Naive B cell (primary cell): ENCODE data around the gene MOV10L1. TPM values are rescaled to one million over a fixed set of nuclear protein-coding genes. Genes with fewer than 3 reads are reported as not detected.
"Not testable (repeated sequence)": the region's sequence is repeated elsewhere in the genome, so short reads cannot be mapped to it uniquely, and the experiment has no call there.

Source experiments
- ATAC-seq, 2 donors: fragments of 150-1000 bp; cut with Tn5 transposase; 2 replicates each; pipeline ENCODE4 v1.10.0; 2021; ENCODE audit warnings: low read depth in 2 of 2, mild to moderate bottlenecking in 2 of 2, moderate library complexity in 2 of 2
- DNase-seq: peaks from one replicate; pipeline ENCODE4 v3.0.0; 2022
- H3K27ac Mint-ChIP-seq, 6 donors: one replicate each; pipeline ENCODE4 v1.8.0; 2020 to 2022; ENCODE audit warnings: mild to moderate bottlenecking in 6 of 6, mixed read lengths in 6 of 6, moderate library complexity in 5 of 6, inconsistent platforms in 2 of 6
- H3K27me3 Mint-ChIP-seq, 3 donors: one replicate each; pipeline ENCODE4 v1.8.0; 2021 to 2022; ENCODE audit warnings: mixed read lengths in 3 of 3, mild to moderate bottlenecking in 1 of 3
- H3K36me3 Mint-ChIP-seq, 2 donors: one replicate each; pipeline ENCODE4 v1.8.0; 2020 to 2022; ENCODE audit warnings: mixed read lengths in 2 of 2, inconsistent platforms in 1 of 2, mild to moderate bottlenecking in 1 of 2
- H3K4me1 Mint-ChIP-seq, 3 donors: one replicate each; pipeline ENCODE4 v1.8.0; 2020 to 2022; ENCODE audit warnings: mixed read lengths in 3 of 3, inconsistent platforms in 1 of 3, mild to moderate bottlenecking in 1 of 3, moderate library complexity in 1 of 3
- H3K4me3 Mint-ChIP-seq, 8 donors: one replicate each; pipeline ENCODE4 v1.8.0; 2020 to 2022; ENCODE audit warnings: mild to moderate bottlenecking in 8 of 8, mixed read lengths in 8 of 8, moderate library complexity in 8 of 8, inconsistent platforms in 2 of 8
- H3K9me3 Mint-ChIP-seq, 7 donors: one replicate each; pipeline ENCODE4 v1.8.0; 2020 to 2022; ENCODE audit warnings: mixed read lengths in 7 of 7, mild to moderate bottlenecking in 5 of 7, inconsistent platforms in 2 of 7, moderate library complexity in 1 of 7
- polyA plus RNA-seq, 6 donors: library from polyadenylated mRNA; unstranded; fragments of 300-500 nt; fragmentation: Illumina TruSeq; gene quantifications; one replicate each; pipeline ENCODE4 v1.2.3, GENCODE V29; 2021; ENCODE audit warnings: low read depth in 6 of 6

MOV10L1 gene
- polyA plus RNA-seq, 6 donors from 2014 or later, result not detected

GRCh38 chr22:50197000-50197800 lies 107.4 kb downstream of the MOV10L1 start:
- H3K27ac Mint-ChIP-seq, result peak overlapping the region in 4 of 6 donors; percentile 68 to 100 (median 84)

GRCh38 chr22:50197856-50198623 lies 108.2 kb downstream of the MOV10L1 start:
- no peaks in the 10 kb centered on the region for H3K9me3 Mint-ChIP-seq
- peak overlapping the region in 3 of 8 donors; percentile 20 to 54 (median 33) for H3K4me3 Mint-ChIP-seq
- peaks cover 5 to 37% (median 33%) of the 10 kb centered on the region in 3 donors for H3K4me1 Mint-ChIP-seq
- H3K36me3 Mint-ChIP-seq, result no peaks in the 10 kb centered on the region
- no peaks in the 10 kb centered on the region for H3K27me3 Mint-ChIP-seq
- no peak for DNase-seq
- ATAC-seq, result no peak
- peak overlapping the region in 2 of 6 donors; percentile 67 to 100 for H3K27ac Mint-ChIP-seq

More at GRCh38 chr22:50197000-50197800, 107.4 kb downstream of the MOV10L1 start:
- ATAC-seq (no peak), DNase-seq (no peak)
- H3K4me1 Mint-ChIP-seq, result peaks cover 11 to 40% (median 35%) of the 10 kb centered on the region in 3 donors
- peak overlapping the region in 1 of 8 donors; percentile 38 for H3K4me3 Mint-ChIP-seq
- H3K36me3 Mint-ChIP-seq, result no peaks in the 10 kb centered on the region
- no peaks in the 10 kb centered on the region for H3K9me3 Mint-ChIP-seq
- no peaks in the 10 kb centered on the region for H3K27me3 Mint-ChIP-seq

- peaks cover 5 to 34% (median 32%) of the 10 kb centered on the region in 3 donors for H3K4me1 Mint-ChIP-seq
- no peak for ATAC-seq
Observed at GRCh38 chr22:50198624-50199017, 108.8 kb downstream of the MOV10L1 start.

GRCh38 chr22:50199251-50199721 lies 109.5 kb downstream of the MOV10L1 start:
- DNase-seq (no peak), ATAC-seq (no peak)
- Mint-ChIP-seq H3K4me1 (peaks cover 5 to 34% (median 32%) of the 10 kb centered on the region in 3 donors), H3K27ac (peak overlapping the region; percentile 33 to 98 (median 89)), H3K4me3 (peak overlapping the region; percentile 55 to 90 (median 76)), H3K9me3 (no peaks in the 10 kb centered on the region), H3K36me3 (no peaks in the 10 kb centered on the region), H3K27me3 (no peaks in the 10 kb centered on the region)

More at GRCh38 chr22:50198624-50199017, 108.8 kb downstream of the MOV10L1 start:
- Mint-ChIP-seq H3K27me3 (no peaks in the 10 kb centered on the region), H3K9me3 (no peaks in the 10 kb centered on the region), H3K36me3 (no peaks in the 10 kb centered on the region), H3K4me3 (peak overlapping the region in 2 of 8 donors; percentile 74 to 78), H3K27ac (peak overlapping the region in 2 of 6 donors; percentile 34 to 89)
- no peak for DNase-seq

GRCh38 chr22:50199829-50200460 lies 110.1 kb downstream of the MOV10L1 start:
- H3K4me1 Mint-ChIP-seq, result peaks cover 8 to 34% (median 32%) of the 10 kb centered on the region in 3 donors
- peak overlapping the region; percentile 55 to 90 (median 76) for H3K4me3 Mint-ChIP-seq
- no peaks in the 10 kb centered on the region for H3K9me3 Mint-ChIP-seq
- DNase-seq, result no peak
- peak overlapping the region; percentile 33 to 98 (median 89) for H3K27ac Mint-ChIP-seq
- no peaks in the 10 kb centered on the region for H3K27me3 Mint-ChIP-seq
- ATAC-seq, result no peak
- peaks cover 3 to 4% of the 10 kb centered on the region in 2 donors for H3K36me3 Mint-ChIP-seq

- Mint-ChIP-seq H3K4me1 (peaks cover 12 to 30% (median 28%) of the 10 kb centered on the region in 3 donors), H3K9me3 (no peaks in the 10 kb centered on the region), H3K36me3 (peaks cover 5 to 8% of the 10 kb centered on the region in 2 donors), H3K27me3 (no peaks in the 10 kb centered on the region), H3K4me3 (peak within 1 kb of the TSS; percentile 79 to 93 (median 89)), H3K27ac (peak within 1 kb of the TSS; percentile 33 to 98 (median 89))
- peak; percentile 89 to 90 for ATAC-seq
- peak; percentile 94 for DNase-seq
Observed at GRCh38 chr22:50200461-50201190, 110.8 kb downstream of the MOV10L1 start, which contains the start of gene SELENOO. Gene SELENOO, plus strand, starts transcription at chr22:50201011. Its CDS starts 26 bp downstream, at chr22:50201037.

GRCh38 chr22:50201191-50202129 lies 111.7 kb downstream of the MOV10L1 start:
- Mint-ChIP-seq H3K36me3 (peaks cover 5 to 8% of the 10 kb centered on the region in 2 donors), H3K4me3 (peak overlapping the region; percentile 79 to 93 (median 89)), H3K4me1 (peaks cover 12 to 27% (median 26%) of the 10 kb centered on the region in 3 donors), H3K27me3 (no peaks in the 10 kb centered on the region), H3K27ac (peak overlapping the region; percentile 86 to 97 (median 88)), H3K9me3 (no peaks in the 10 kb centered on the region)
- DNase-seq (peak; percentile 51), ATAC-seq (peak; percentile 15 to 30)

GRCh38 chr22:50202130-50202666 lies 112.4 kb downstream of the MOV10L1 start:
- peaks cover 12 to 27% (median 26%) of the 10 kb centered on the region in 3 donors for H3K4me1 Mint-ChIP-seq
- H3K27me3 Mint-ChIP-seq, result no peaks in the 10 kb centered on the region
- H3K36me3 Mint-ChIP-seq, result peaks cover 5 to 8% of the 10 kb centered on the region in 2 donors
- no peaks in the 10 kb centered on the region for H3K9me3 Mint-ChIP-seq
- ATAC-seq, result no peak
- H3K27ac Mint-ChIP-seq, result peak overlapping the region; percentile 86 to 97 (median 88)
- no peak for DNase-seq
- H3K4me3 Mint-ChIP-seq, result peak overlapping the region; percentile 79 to 93 (median 89)

GRCh38 chr22:50203288-50203687 lies 113.5 kb downstream of the MOV10L1 start:
- DNase-seq (no peak), ATAC-seq (no peak)
- Mint-ChIP-seq H3K36me3 (peaks cover 5 to 8% of the 10 kb centered on the region in 2 donors), H3K9me3 (no peaks in the 10 kb centered on the region), H3K4me3 (peak overlapping the region in 2 of 8 donors; percentile 53 to 56), H3K4me1 (peaks cover 20 to 35% (median 34%) of the 10 kb centered on the region in 3 donors), H3K27me3 (no peaks in the 10 kb centered on the region), H3K27ac (no peak overlapping the region)

GRCh38 chr22:50204571-50204970 lies 114.8 kb downstream of the MOV10L1 start:
- peaks cover 5 to 9% of the 10 kb centered on the region in 2 donors for H3K36me3 Mint-ChIP-seq
- ATAC-seq, result no peak
- H3K27ac Mint-ChIP-seq, result peak overlapping the region in 2 of 6 donors; percentile 32 to 84
- no peak for DNase-seq
- H3K9me3 Mint-ChIP-seq, result no peaks in the 10 kb centered on the region
- H3K4me3 Mint-ChIP-seq, result peak overlapping the region in 2 of 8 donors; percentile 44 to 51
- no peaks in the 10 kb centered on the region for H3K27me3 Mint-ChIP-seq
- H3K4me1 Mint-ChIP-seq, result peaks cover 20 to 33% (median 32%) of the 10 kb centered on the region in 3 donors

GRCh38 chr22:50204998-50205397 lies 115.2 kb downstream of the MOV10L1 start:
- H3K9me3 Mint-ChIP-seq, H3K27me3 Mint-ChIP-seq, ATAC-seq, DNase-seq: not testable (repeated sequence)
- H3K36me3 Mint-ChIP-seq, result peaks cover 9 to 13% of the 10 kb centered on the region in 2 donors
- peak overlapping the region in 3 of 6 donors; percentile 29 to 84 (median 57) for H3K27ac Mint-ChIP-seq
- H3K4me3 Mint-ChIP-seq, result peak overlapping the region in 3 of 8 donors; percentile 51 to 74 (median 54)
- peaks cover 24 to 35% (median 33%) of the 10 kb centered on the region in 3 donors for H3K4me1 Mint-ChIP-seq
